ENCODE data around the gene BNIP3. TPM values are rescaled to one million over a fixed set of nuclear protein-coding genes. Genes with fewer than 3 reads are reported as not detected.
A peak's percentile ranks its signal among the peaks of the same experiment; 100 is the strongest.

Gene BNIP3
- total RNA-seq, 2 experiments from 2014 or later: 59.0 to 62.2 TPM

DNA sequence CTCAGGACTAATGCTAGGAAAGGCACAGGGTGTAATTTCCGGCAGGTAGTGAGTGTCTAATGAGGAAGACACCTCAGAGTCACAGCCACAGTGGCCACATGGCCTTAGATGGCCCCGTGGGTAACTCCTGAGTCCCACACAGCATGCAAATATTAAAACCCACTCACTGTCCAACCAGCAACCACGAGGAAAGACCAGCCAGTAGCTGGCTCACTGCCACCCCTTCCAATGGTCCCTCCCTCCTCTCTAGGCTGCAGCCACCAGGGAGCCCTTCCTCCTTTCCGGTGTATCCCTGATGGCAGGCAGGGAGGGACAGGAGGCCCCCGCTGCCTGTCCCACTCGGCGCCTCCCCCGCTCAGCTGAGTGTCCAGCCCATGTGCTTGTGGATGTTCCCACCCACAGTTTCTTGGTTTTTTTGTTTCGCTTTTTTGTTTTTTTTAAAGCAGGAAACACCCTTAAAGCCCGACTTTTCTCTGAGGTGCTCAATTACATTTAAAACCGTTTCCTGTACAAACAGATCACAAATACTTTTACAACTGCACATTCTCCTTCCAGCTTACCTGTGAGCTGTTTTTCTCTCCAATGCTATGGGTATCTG lies 9.2 kb downstream of the BNIP3 start:
- CTCF ChIA-PET: interaction anchor here (1.7 to 2.3 kb wide), 2 partner anchors 8 to 50 kb away, joined by 4 to 6 read pairs; partner anchors contain the start of gene BNIP3

GRCh38 chr10:131971591-131971990 lies 10.1 kb downstream of the BNIP3 start:
- Mint-ChIP-seq H3K9me3 (no peaks in the 10 kb centered on the region), H3K4me3 (peak overlapping the region; percentile 71), H3K27me3 (no peaks in the 10 kb centered on the region), H3K27ac (peak overlapping the region; percentile 98), H3K4me1 (peaks cover 61% of the 10 kb centered on the region), H3K36me3 (ENCODE audit: low read depth) (peaks cover 55% of the 10 kb centered on the region)
- ChIA-PET CTCF (interaction anchor here (1.7 to 2.3 kb wide), 2 partner anchors 9 to 51 kb away, joined by 4 to 6 read pairs; partner anchors contain the start of gene BNIP3), POLR2A (interaction anchor here (0.7 kb wide), 1 partner anchor 23 kb away, joined by 3 read pairs; no protein-coding TSS in a partner anchor)
- no peak for DNase-seq

More for the DNA sequence above, 9.2 kb downstream of the BNIP3 start:
- Mint-ChIP-seq H3K4me3 (peak overlapping the region; percentile 71), H3K4me1 (peaks cover 71% of the 10 kb centered on the region), H3K36me3 (ENCODE audit: low read depth) (peaks cover 53% of the 10 kb centered on the region), H3K27me3 (no peaks in the 10 kb centered on the region), H3K27ac (peak overlapping the region; percentile 98), H3K9me3 (no peaks in the 10 kb centered on the region)
- peak; percentile 59 for DNase-seq
- POLR2A ChIA-PET: no interaction called here

GRCh38 chr10:131970946-131971345 lies 10.8 kb downstream of the BNIP3 start:
- peaks cover 59% of the 10 kb centered on the region for H3K36me3 Mint-ChIP-seq (ENCODE audit: low read depth)
- H3K4me1 Mint-ChIP-seq: peaks cover 56% of the 10 kb centered on the region
- no peaks in the 10 kb centered on the region for H3K27me3 Mint-ChIP-seq
- H3K4me3 Mint-ChIP-seq: no peak overlapping the region
- ChIA-PET POLR2A (no interaction called here), CTCF (interaction anchor here (2.3 kb wide), 1 partner anchor 52 kb away, joined by 6 read pairs; no protein-coding TSS in a partner anchor)
- peak overlapping the region; percentile 75 for H3K27ac Mint-ChIP-seq
- no peaks in the 10 kb centered on the region for H3K9me3 Mint-ChIP-seq
- no peak for DNase-seq

GRCh38 chr10:131968949-131969348 lies 12.8 kb downstream of the BNIP3 start:
- ChIA-PET CTCF (interaction anchor here (1.5 kb wide), 1 partner anchor 12 kb away, joined by 5 read pairs; the partner anchor contains the start of gene BNIP3), POLR2A (no interaction called here)
- peaks cover 55% of the 10 kb centered on the region for H3K4me1 Mint-ChIP-seq

GRCh38 chr10:131964298-131964697 lies 17.4 kb downstream of the BNIP3 start:
- Mint-ChIP-seq H3K4me1 (peaks cover 24% of the 10 kb centered on the region), H3K9me3 (no peaks in the 10 kb centered on the region), H3K4me3 (no peak overlapping the region), H3K27me3 (no peaks in the 10 kb centered on the region), H3K36me3 (ENCODE audit: low read depth) (peaks cover 25% of the 10 kb centered on the region), H3K27ac (peak overlapping the region; percentile 83)
- ChIA-PET POLR2A (no interaction called here), CTCF (interaction anchor here (1.4 kb wide), 1 partner anchor 19 kb away, joined by 4 read pairs; no protein-coding TSS in a partner anchor)
- no peak for DNase-seq

More at GRCh38 chr10:131968949-131969348, 12.8 kb downstream of the BNIP3 start:
- H3K4me3 Mint-ChIP-seq: no peak overlapping the region
- H3K27me3 Mint-ChIP-seq: no peaks in the 10 kb centered on the region
- no peak for DNase-seq
- H3K27ac Mint-ChIP-seq: peak overlapping the region; percentile 66
- H3K36me3 Mint-ChIP-seq (ENCODE audit: low read depth): peaks cover 63% of the 10 kb centered on the region
- no peaks in the 10 kb centered on the region for H3K9me3 Mint-ChIP-seq

- Mint-ChIP-seq H3K27ac (peak overlapping the region; percentile 83), H3K27me3 (no peaks in the 10 kb centered on the region), H3K4me3 (no peak overlapping the region), H3K4me1 (peaks cover 24% of the 10 kb centered on the region), H3K9me3 (no peaks in the 10 kb centered on the region), H3K36me3 (ENCODE audit: low read depth) (peaks cover 20% of the 10 kb centered on the region)
- CTCF ChIA-PET: no interaction called here
- POLR2A ChIA-PET: no interaction called here
- DNase-seq: no peak
Observed at GRCh38 chr10:131963811-131964210, 17.9 kb downstream of the BNIP3 start.

DNA sequence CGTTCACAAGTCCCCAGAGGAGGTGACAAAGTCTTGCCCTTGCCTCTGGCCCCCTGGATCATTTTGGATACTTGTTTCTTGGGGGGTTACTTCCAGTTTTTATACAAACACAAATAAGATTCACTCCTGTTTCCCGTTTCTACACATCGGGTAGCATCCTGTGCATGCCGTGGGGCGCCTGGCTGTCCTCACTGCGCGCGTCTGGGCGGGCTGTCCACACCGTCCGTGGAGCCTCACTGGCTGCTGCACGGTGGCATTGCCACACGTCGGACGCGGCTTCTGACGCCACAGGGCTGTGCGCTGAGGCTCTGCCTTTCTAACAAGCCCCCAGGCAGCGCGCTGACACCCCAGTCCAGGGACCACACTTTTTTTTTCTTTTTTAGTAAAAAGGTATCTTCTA lies 18.4 kb downstream of the BNIP3 start:
- ChIA-PET POLR2A (no interaction called here), CTCF (interaction anchor here (0.6 kb wide), 1 partner anchor 80 kb away, joined by 3 read pairs; no protein-coding TSS in a partner anchor)
- H3K36me3 Mint-ChIP-seq (ENCODE audit: low read depth): peaks cover 17% of the 10 kb centered on the region
- DNase-seq: no peak
- H3K27me3 Mint-ChIP-seq: no peaks in the 10 kb centered on the region
- peak overlapping the region; percentile 83 for H3K27ac Mint-ChIP-seq
- peaks cover 24% of the 10 kb centered on the region for H3K4me1 Mint-ChIP-seq
- H3K9me3 Mint-ChIP-seq: no peaks in the 10 kb centered on the region
- H3K4me3 Mint-ChIP-seq: no peak overlapping the region

GRCh38 chr10:131961777-131962662 lies 19.7 kb downstream of the BNIP3 start:
- DNase-seq: no peak
- ChIA-PET CTCF (interaction anchor here (0.8 to 1.4 kb wide), 2 partner anchors 19 to 34 kb away, joined by 3 read pairs; no protein-coding TSS in a partner anchor), POLR2A (no interaction called here)
- Mint-ChIP-seq H3K36me3 (ENCODE audit: low read depth) (peaks cover 22% of the 10 kb centered on the region), H3K4me1 (peaks cover 24% of the 10 kb centered on the region), H3K4me3 (no peak overlapping the region), H3K9me3 (no peaks in the 10 kb centered on the region), H3K27me3 (no peaks in the 10 kb centered on the region), H3K27ac (no peak overlapping the region)

- Mint-ChIP-seq H3K27ac (no peak overlapping the region), H3K4me1 (peaks cover 24% of the 10 kb centered on the region), H3K4me3 (no peak overlapping the region), H3K27me3 (no peaks in the 10 kb centered on the region), H3K36me3 (ENCODE audit: low read depth) (peaks cover 22% of the 10 kb centered on the region), H3K9me3 (no peaks in the 10 kb centered on the region)
- no peak for DNase-seq
- ChIA-PET POLR2A (interaction anchor here (0.5 kb wide), 1 partner anchor 13 kb away, joined by 3 read pairs; no protein-coding TSS in a partner anchor), CTCF (interaction anchor here (1.4 kb wide), 1 partner anchor 19 kb away, joined by 3 read pairs; no protein-coding TSS in a partner anchor)
Observed at GRCh38 chr10:131961047-131961776, 20.5 kb downstream of the BNIP3 start.

- POLR2A ChIA-PET: interaction anchor here (0.5 kb wide), 1 partner anchor 14 kb away, joined by 3 read pairs; no protein-coding TSS in a partner anchor
- Mint-ChIP-seq H3K4me1 (peaks cover 20% of the 10 kb centered on the region), H3K27ac (peak overlapping the region; percentile 54), H3K27me3 (no peaks in the 10 kb centered on the region), H3K9me3 (no peaks in the 10 kb centered on the region), H3K4me3 (no peak overlapping the region), H3K36me3 (ENCODE audit: low read depth) (peaks cover 26% of the 10 kb centered on the region)
- DNase-seq: no peak
- CTCF ChIA-PET: interaction anchor here (1.0 to 1.4 kb wide), 2 partner anchors 12 to 20 kb away, joined by 3 read pairs; no protein-coding TSS in a partner anchor
Observed at GRCh38 chr10:131960631-131961046, 21.1 kb downstream of the BNIP3 start.

DNA sequence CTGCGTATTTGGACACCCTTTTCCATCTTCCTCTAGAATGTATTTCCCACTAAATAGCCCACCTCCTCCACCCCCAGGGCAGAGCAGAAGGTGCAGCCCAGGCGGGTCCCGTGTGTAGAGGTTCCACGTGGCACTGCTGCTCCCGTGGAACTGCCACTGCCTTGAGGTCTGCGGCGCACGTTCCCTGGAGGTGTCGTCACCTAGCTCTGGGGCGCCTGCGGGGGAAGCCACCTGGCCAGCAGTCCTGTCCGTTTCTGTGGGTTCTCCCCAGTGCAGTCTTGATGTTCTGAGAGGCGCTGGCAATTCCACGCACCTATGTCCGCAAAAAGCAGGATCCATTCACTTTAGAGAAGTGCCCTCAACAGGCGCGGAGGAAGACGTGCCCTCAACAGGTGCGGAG lies 21.9 kb downstream of the BNIP3 start:
- H3K4me3 Mint-ChIP-seq: no peak overlapping the region
- H3K27ac Mint-ChIP-seq: no peak overlapping the region
- no peaks in the 10 kb centered on the region for H3K9me3 Mint-ChIP-seq
- no peak for DNase-seq
- H3K36me3 Mint-ChIP-seq (ENCODE audit: low read depth): peaks cover 31% of the 10 kb centered on the region
- ChIA-PET POLR2A (no interaction called here), CTCF (interaction anchor here (1.0 kb wide), 1 partner anchor 11 kb away, joined by 3 read pairs; no protein-coding TSS in a partner anchor)
- peaks cover 13% of the 10 kb centered on the region for H3K4me1 Mint-ChIP-seq
- no peaks in the 10 kb centered on the region for H3K27me3 Mint-ChIP-seq

GRCh38 chr10:131955591-131956340 lies 26.0 kb downstream of the BNIP3 start:
- peaks cover 37% of the 10 kb centered on the region for H3K36me3 Mint-ChIP-seq (ENCODE audit: low read depth)
- H3K27ac Mint-ChIP-seq: no peak overlapping the region

More at GRCh38 chr10:131955591-131956340, 26.0 kb downstream of the BNIP3 start:
- DNase-seq: no peak
- H3K4me1 Mint-ChIP-seq: no peaks in the 10 kb centered on the region
- no peaks in the 10 kb centered on the region for H3K9me3 Mint-ChIP-seq
- H3K4me3 Mint-ChIP-seq: no peak overlapping the region
- CTCF ChIA-PET: no interaction called here
- H3K27me3 Mint-ChIP-seq: no peaks in the 10 kb centered on the region
- POLR2A ChIA-PET: no interaction called here
